ENCODE results near the gene SIPA1L3. TPM values are rescaled to one million over a fixed set of nuclear protein-coding genes. Genes with fewer than 3 reads are reported as not detected.

The SIPA1L3 gene
- total RNA-seq, 1 donor from 2014 or later, result 26.9 TPM

GRCh38 chr19:38081547-38082255 lies 174.7 kb downstream of the SIPA1L3 start:
- no peaks in the 10 kb centered on the region for H3K27me3 ChIP-seq (ENCODE audit: insufficient read depth, low read length)
- FAIRE-seq (no peak), DNase-seq (ENCODE audit: low read depth) (no peak)
- Mint-ChIP-seq H3K27ac (ENCODE audit: unreplicated experiment) (no peak overlapping the region), H3K27me3 (ENCODE audit: low read depth, unreplicated experiment) (no peaks in the 10 kb centered on the region), H3K36me3 (ENCODE audit: low read depth, unreplicated experiment) (peaks cover 7% of the 10 kb centered on the region), H3K4me3 (ENCODE audit: unreplicated experiment) (no peak overlapping the region), H3K9me3 (ENCODE audit: unreplicated experiment) (no peaks in the 10 kb centered on the region), H3K4me1 (ENCODE audit: low read depth, unreplicated experiment) (peaks cover 13% of the 10 kb centered on the region)
- TF ChIP-seq CTCF (IDR thresholded peaks at IDR 0.05; ENCODE audit: insufficient read depth, low read depth, low read length) (no peak), EZH2 (IDR thresholded peaks at IDR 0.05; ENCODE audit: insufficient read depth, low read length) (no peak)
- peaks cover 3% of the 10 kb centered on the region for H4K20me1 ChIP-seq (ENCODE audit: insufficient read depth, low read length)
- H3K36me3 ChIP-seq (ENCODE audit: insufficient read depth, low read length), result peaks cover 2% of the 10 kb centered on the region
- H3K9ac ChIP-seq (ENCODE audit: low read length), result no peak overlapping the region
- H3K27ac ChIP-seq (ENCODE audit: low read depth, low read length), result peak overlapping the region; percentile 50
- no peak overlapping the region for H2AFZ ChIP-seq (ENCODE audit: low read depth, low read length)
- H3K4me2 ChIP-seq (ENCODE audit: low read length), result no peak overlapping the region
- no peak overlapping the region for H3K4me3 ChIP-seq (ENCODE audit: insufficient read depth, low read depth, low read length)
- H3K4me1 ChIP-seq (ENCODE audit: insufficient read depth, low read length), result peaks cover 21% of the 10 kb centered on the region
- H3K9me3 ChIP-seq (ENCODE audit: insufficient read depth, low read depth, low read length), result no peaks in the 10 kb centered on the region
- H3K79me2 ChIP-seq (ENCODE audit: insufficient read depth, low read length), result no peaks in the 10 kb centered on the region

- Mint-ChIP-seq H3K27ac (ENCODE audit: unreplicated experiment) (no peak overlapping the region), H3K9me3 (ENCODE audit: unreplicated experiment) (no peaks in the 10 kb centered on the region), H3K27me3 (ENCODE audit: low read depth, unreplicated experiment) (no peaks in the 10 kb centered on the region), H3K4me1 (ENCODE audit: low read depth, unreplicated experiment) (peaks cover 13% of the 10 kb centered on the region), H3K36me3 (ENCODE audit: low read depth, unreplicated experiment) (peaks cover 6% of the 10 kb centered on the region), H3K4me3 (ENCODE audit: unreplicated experiment) (no peak overlapping the region)
- no peak for DNase-seq (ENCODE audit: low read depth)
- no peak overlapping the region for H3K4me2 ChIP-seq (ENCODE audit: low read length)
- no peak overlapping the region for H3K9ac ChIP-seq (ENCODE audit: low read length)
- no peaks in the 10 kb centered on the region for H3K9me3 ChIP-seq (ENCODE audit: insufficient read depth, low read depth, low read length)
- H3K36me3 ChIP-seq (ENCODE audit: insufficient read depth, low read length), result peaks cover 3% of the 10 kb centered on the region
- FAIRE-seq, result no peak
- H2AFZ ChIP-seq (ENCODE audit: low read depth, low read length), result no peak overlapping the region
- H3K27ac ChIP-seq (ENCODE audit: low read depth, low read length), result no peak overlapping the region
- no peaks in the 10 kb centered on the region for H3K27me3 ChIP-seq (ENCODE audit: insufficient read depth, low read length)
- peaks cover 3% of the 10 kb centered on the region for H4K20me1 ChIP-seq (ENCODE audit: insufficient read depth, low read length)
- no peak overlapping the region for H3K4me3 ChIP-seq (ENCODE audit: insufficient read depth, low read depth, low read length)
- peaks cover 21% of the 10 kb centered on the region for H3K4me1 ChIP-seq (ENCODE audit: insufficient read depth, low read length)
- no peaks in the 10 kb centered on the region for H3K79me2 ChIP-seq (ENCODE audit: insufficient read depth, low read length)
- TF ChIP-seq CTCF (IDR thresholded peaks at IDR 0.05; ENCODE audit: insufficient read depth, low read depth, low read length) (no peak), EZH2 (IDR thresholded peaks at IDR 0.05; ENCODE audit: insufficient read depth, low read length) (no peak)
Observed at GRCh38 chr19:38082256-38083118, 175.5 kb downstream of the SIPA1L3 start.
